ENCODE data around the gene TRIM16.
"Not testable (repeated sequence)": the region's sequence is repeated elsewhere in the genome, so short reads cannot be mapped to it uniquely, and the experiment has no call there.

DNA sequence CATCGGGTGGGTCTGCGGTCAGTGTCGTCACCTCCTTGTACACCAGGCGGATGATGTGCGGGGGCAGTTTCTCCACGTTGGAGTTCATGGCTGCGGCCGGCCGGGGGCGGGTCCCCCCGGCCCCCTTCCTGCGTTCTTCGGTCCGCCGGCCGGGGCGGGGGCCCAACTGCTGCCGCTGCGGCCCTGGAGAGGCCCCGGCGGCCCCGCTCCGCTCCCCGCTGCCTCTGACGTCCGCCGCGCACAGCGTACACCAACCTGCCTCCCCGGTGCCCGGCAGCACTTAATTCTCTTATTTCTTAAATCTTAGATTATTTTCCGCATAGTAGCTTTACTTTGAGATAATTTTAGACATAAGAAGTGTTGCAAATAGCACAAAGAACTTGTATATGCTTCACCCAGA is 20.7 kb upstream of the TRIM16 start:
- not testable (repeated sequence) for TF ChIP-seq CTCF (optimal IDR thresholded peaks at IDR 0.05 in 1 of 3, IDR thresholded peaks at IDR 0.05 in 1 of 3, conservative IDR thresholded peaks at IDR 0.05 in 1 of 3; ENCODE audit: extremely low read depth in 1 of 3, insufficient read depth in 2 of 3, low read length in 3 of 3); EZH2 (IDR thresholded peaks at IDR 0.05; ENCODE audit: low read length)

Measured in keratinocyte (primary cell).